GM19239 (cell line): ENCODE measurements around the gene NEFH.
"Not testable (repeated sequence)": the region's sequence is repeated elsewhere in the genome, so short reads cannot be mapped to it uniquely, and the experiment has no call there.

Experiments
- DNase-seq: peaks from one replicate; pipeline ENCODE4 v3.0.0; 2011; ENCODE audit warnings: low spot score; ENCODE audit not compliant: insufficient read length
- FAIRE-seq: peaks from 2 replicates; lab custom pipeline; 2011; peaks lifted over from hg19 to GRCh38; lab: Jason Lieb, UNC

The NEFH gene, protein sequence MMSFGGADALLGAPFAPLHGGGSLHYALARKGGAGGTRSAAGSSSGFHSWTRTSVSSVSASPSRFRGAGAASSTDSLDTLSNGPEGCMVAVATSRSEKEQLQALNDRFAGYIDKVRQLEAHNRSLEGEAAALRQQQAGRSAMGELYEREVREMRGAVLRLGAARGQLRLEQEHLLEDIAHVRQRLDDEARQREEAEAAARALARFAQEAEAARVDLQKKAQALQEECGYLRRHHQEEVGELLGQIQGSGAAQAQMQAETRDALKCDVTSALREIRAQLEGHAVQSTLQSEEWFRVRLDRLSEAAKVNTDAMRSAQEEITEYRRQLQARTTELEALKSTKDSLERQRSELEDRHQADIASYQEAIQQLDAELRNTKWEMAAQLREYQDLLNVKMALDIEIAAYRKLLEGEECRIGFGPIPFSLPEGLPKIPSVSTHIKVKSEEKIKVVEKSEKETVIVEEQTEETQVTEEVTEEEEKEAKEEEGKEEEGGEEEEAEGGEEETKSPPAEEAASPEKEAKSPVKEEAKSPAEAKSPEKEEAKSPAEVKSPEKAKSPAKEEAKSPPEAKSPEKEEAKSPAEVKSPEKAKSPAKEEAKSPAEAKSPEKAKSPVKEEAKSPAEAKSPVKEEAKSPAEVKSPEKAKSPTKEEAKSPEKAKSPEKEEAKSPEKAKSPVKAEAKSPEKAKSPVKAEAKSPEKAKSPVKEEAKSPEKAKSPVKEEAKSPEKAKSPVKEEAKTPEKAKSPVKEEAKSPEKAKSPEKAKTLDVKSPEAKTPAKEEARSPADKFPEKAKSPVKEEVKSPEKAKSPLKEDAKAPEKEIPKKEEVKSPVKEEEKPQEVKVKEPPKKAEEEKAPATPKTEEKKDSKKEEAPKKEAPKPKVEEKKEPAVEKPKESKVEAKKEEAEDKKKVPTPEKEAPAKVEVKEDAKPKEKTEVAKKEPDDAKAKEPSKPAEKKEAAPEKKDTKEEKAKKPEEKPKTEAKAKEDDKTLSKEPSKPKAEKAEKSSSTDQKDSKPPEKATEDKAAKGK

DNA sequence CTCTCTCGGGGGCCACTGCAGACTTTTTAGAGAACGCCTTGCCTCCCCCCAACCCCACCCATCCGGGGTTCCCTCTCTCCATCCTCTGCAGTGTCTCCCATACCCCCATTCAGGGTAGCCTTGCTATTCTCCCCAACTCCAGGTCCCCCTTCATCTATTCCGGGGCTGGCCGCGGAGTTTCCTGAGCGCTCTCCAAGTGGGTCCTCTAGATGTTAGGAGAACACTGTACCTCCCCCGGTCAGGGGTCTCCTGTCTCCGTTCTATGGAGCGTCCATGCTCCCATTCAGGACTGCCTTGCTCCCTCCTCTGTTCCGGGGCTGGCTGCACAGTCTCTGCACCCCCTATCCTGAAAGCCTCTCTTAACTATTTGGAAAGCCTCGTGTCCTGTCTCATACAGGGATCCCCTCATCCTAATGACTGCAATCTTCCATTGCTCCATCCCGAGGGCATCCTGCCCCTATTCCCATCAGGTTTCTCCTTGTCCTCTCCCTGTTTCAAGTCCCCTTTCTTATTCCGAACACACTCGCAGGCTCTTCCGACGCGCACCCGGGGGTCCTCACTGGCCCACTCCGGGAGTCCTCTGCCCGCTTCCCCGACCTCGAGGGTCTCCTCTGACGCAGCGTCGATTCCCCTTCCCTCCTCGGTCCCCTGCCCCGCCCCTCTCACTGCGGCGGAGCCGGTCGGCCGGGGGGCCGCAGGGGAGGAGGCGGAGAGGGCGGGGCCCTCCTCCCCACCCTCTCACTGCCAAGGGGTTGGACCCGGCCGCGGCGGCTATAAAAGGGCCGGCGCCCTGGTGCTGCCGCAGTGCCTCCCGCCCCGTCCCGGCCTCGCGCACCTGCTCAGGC lies at the start of gene NEFH:
NEFH (plus strand) TSS at position 802 of the 845 bp plus-strand sequence. CDS start 45 bp downstream, outside the sequence.
- DNase-seq, result no peak
- FAIRE-seq, result no peak

DNA sequence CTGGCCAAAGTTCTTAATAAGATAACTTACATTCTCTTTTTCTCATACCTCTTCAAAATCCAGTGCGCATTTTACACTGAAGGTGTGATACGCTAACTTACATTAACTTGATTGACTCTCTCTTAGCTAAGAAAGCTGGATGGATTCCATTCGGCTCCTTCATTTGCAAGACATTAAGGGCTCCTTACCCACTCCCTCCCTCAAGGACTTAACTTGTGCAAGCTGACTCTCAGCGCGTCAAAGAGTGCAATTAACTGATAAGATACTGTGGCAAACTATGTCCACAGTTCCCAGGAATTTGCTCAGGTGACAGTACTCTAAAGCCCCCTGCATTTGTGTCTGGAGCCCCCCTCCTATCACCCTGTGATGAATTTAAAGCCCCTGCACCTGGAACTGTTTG lies 48.0 kb upstream of the NEFH start:
- FAIRE-seq, result no peak
- DNase-seq, result no peak

DNA sequence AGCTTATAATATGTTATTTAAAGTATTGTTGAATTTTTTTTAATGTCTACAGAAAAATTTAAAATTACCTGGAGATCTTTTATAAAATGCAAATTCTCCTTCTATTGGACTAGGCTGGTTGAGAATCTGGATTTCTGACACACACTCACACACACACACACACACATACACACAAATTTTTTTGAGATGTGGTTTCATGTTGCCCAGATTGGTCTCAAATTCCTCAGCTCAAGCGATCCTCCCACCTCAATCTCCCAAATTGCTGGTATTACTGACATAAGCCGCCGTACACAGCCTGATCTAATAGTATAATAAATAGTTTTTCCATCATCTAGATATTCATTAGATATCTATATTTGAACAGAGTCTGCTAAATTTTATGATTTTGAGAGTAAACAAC lies 46.2 kb upstream of the NEFH start:
- DNase-seq, result no peak
- FAIRE-seq, result no peak

DNA sequence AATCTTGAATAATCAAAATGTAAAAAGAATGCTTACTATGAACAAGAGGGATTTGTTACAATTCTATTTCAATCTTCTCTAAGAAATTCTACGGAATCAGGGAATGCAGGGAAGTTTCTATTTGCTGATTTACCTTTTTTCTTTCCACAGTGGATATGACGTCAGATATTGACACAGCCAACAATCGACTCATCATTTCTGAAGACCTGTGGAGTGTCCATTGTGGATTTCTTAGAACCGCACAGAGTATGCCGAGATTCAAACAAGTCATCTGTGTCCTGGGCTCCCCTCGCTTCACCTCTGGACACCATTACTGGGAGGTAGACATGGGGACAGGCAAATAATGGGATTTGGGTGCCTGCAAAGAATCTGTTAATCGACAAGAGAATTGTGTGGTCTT lies 45.7 kb upstream of the NEFH start:
- DNase-seq, result no peak
- no peak for FAIRE-seq

DNA sequence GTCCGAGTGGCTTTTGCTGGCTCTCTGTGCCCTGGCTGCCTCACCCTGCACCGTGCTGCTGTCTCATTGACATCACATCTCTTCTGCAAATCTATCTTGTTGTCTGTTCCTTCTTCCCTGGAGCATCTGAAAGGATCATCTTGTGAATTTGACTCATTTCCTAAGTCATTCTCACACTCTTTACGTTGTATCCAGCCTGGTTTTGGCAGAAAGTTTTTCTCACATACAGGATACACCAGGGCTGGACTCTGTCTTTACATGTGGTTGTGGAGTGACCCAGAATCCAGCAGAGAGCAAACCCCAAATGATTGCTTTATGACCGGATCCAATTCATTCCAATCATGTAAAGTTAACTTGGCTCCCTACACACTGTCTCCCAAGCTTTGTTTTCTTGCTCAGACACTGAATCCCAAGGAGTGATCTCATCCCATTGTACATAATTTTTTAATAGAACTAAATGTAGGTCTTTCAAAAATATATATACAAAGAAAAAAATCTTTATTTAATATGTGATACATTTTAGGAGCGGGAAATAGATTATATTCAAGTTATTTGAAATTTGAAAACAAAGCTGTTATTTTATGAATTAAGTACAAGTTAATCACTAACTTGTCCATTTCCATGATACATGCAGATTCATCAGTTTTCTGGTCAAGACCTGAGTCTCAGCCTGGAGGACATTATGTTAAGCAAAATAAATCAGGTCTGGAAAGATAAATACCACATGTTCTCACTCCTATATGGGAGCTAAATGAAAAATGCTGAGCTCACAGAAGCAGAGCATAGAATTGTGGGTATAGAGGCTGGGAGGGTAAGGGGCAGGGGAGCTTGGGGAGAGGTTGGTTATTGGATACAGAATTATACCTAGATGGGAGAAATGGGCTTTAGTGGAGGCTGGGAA lies 44.5 kb upstream of the NEFH start:
- DNase-seq (no peak), FAIRE-seq (no peak)

DNA sequence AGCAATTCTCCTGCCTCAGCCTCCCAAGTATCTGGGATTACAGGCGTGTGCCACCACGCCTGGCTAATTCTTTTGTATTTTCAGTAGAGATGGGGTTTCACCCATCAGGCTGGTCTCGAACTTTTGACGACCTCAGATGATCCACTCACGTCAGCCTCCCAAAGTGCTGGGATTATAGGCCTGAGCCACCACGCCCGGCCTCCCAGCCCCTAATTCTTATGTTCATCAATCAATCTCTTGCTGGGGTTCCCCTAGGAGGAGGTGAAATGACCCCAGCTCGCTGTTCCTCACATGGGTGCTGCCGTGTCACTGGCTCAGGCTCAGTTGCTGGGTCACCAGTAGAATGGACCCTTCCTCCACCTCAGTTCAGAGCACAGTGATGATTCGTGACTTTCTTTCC lies 41.7 kb upstream of the NEFH start, which contains the start of gene RFPL1:
RFPL1 (plus strand) TSS at position 301 of the 400 bp plus-strand sequence.
- FAIRE-seq, DNase-seq: not testable (repeated sequence)

DNA sequence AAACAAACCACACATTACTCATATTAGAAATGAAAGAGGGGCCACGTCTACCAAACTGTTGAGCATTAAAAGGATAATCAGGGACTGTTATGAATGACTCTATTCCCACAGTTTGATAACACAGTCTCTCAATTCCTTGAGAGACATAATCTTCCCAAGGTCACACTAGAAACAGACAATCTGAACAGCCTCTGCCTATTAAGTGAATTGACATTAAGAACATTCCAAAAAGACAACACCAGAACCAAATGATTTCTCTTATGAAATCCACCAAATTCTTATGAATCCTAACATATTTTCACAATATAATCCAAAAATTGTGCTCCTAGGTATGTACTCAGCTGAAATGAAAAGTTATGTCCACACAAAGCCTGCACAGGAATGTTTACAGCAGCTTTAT lies 37.0 kb upstream of the NEFH start:
- DNase-seq (no peak), FAIRE-seq (no peak)

DNA sequence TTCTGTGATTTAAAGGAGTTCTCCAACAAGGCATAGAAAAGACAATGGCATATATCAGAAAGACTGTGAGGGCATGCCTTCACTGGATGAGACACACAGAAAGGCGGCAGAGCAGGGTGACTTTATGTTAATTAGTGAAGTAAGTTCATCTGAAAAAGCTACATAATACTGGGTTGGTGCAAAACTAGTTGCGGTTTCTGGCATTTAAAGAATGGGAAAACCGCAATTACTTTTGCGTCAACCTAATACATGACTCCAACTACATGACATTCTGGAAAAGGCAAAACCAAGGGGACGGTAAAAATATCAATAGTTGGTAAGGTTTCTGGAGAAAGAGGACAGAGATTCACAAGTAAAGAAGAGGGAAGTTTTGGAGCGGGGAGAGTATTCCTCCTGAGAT lies 36.6 kb upstream of the NEFH start:
- no peak for DNase-seq
- no peak for FAIRE-seq

DNA sequence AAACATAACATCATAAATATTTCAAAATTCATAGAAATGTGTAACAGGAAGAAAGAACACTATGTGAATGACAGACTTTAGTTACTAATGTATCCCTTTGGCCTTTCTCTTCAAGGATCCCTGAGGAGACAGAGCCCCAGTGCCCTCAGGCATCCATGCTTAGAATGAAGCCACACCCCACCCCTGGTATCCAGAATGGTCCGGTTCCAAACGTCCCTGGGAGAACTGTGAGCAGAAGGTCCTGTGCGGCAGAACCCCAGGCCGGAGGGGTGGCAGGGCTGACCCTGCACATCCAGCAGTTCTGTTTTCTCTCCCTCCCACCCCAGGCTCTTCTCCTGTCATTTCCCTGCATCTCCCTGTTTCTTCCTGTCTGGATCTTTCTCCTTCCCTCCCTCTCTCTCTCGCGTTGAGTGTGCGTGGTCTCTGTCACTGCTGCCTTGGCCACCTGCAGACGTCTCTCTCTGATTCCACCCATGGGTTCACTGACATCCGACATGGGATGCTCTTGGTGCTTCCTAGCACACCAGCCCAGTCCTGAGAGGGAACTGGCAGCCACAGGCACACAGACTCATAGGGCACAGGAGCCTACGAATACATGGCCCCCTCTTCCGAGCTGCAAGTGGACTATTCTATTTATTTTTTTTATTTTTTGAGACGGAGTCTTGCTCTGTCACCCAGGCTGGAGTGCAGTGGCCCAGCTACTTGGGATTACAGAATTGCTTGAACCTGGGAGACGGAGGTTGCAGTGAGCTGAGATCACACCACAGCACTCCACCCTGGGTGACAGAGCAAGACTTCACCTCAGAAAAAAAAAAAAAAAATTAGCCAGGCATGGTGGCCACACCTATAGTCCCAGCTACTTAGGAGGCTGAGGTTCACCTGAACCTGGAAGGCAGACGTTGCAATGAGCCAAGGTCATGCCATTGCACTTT lies 35.9 kb upstream of the NEFH start:
- no peak for FAIRE-seq
- no peak for DNase-seq

DNA sequence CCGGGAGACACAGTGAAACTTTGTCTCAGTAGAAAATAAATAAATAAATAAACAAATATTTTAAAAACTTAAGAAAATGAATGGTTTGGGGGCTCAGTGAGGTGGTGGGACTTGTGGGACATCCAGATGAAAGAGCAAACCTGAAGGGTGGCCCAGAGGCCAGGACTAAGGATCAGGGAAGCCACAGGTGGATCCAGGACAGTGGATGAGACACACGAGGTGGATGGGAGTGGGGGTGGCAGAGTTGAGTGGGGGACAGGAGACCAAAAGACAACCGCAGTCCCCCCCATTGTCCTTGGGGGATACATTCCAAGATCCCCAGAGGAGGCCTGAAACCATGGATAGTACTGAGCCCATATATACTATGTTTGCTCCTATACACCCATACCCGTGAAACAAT lies 34.5 kb upstream of the NEFH start:
- DNase-seq (no peak), FAIRE-seq (no peak)

DNA sequence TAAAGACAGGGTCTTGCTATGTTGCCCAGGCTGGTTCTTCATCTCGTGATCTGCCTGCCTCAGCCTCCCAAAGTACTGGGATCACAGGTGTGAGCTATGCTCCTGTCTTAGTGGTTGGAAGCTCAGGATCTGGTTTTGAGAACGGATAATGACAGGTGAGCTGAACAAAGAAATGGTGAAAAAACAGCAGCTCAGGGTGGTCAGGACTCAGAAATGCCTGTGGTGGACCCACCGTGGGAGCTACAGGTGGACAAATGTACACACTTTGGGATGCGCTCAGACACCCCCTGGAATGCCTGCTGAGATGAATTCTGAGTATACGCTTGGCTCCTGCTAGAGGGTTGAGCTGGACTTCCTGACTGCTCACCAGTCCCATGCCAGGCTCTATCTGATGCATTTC lies 32.1 kb upstream of the NEFH start:
- DNase-seq, result no peak

DNA sequence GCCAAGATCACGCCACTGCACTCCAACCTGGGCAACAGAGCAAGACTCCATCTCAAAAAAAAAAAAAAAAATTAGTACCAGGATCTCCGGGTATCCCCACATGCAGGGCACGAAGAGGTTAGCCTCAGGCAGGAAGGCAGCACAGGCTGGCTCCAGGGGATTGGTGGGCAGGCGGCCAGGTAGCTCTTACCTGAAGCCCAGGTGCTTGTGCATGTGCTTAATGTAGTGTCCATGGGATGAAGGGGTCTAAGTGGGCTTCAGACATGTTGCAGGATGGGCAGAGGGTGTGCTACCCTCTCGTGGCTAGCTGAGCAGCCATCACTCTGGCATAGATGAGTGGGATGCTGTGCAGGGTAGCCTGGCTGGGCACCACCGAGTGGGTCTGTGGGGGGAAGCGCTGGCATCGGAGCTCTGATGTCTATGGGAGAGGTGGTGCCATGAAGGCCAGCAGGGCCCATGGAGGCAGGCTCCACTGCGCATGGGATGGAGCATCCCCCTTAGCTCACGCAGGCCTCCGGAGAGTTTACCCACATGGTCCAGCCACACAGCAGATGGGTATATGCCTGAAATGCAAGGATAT lies 30.6 kb upstream of the NEFH start:
- FAIRE-seq (no peak), DNase-seq (no peak)

More for the DNA sequence above, 32.1 kb upstream of the NEFH start:
- FAIRE-seq, result no peak

DNA sequence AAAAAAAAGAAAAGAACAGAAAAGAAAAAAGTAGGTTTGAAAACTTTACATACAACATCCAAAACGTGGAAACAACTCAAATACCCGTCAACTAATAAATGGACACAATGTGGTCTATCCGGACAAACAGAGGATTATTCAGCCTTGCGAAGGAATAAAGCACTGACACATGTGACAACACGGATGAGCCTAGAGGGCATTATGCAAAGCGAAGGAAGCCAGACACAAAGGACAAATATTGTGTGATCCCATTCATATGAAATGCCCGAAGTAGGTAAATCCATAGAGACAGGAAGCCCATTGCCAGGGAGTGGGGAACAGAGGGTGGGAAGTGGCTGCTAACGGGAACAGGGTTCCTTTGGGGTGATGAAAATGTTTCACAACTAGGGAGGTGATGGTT lies 29.8 kb upstream of the NEFH start:
- DNase-seq, result no peak
- FAIRE-seq, result no peak

DNA sequence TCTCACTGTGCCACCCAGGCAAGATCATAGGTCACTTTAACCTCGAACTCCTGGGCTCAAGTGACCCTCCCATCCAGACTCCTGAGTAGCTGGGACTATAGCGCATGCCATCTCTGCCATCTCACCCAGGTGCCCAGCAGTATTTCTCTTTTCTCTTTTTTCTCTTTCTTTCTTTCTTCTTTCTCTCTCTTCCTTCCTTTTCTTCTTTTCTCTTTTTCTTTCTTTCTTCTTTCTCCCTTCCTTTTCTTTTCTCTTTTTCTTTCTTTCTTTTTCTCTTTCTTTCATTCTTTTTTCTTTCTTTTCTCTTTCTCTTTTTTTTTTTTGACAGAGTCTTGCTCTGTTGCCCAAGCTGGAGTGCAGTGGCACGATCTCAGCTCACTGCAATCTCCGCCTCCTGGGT lies 28.2 kb upstream of the NEFH start:
- FAIRE-seq (no peak), DNase-seq (no peak)

DNA sequence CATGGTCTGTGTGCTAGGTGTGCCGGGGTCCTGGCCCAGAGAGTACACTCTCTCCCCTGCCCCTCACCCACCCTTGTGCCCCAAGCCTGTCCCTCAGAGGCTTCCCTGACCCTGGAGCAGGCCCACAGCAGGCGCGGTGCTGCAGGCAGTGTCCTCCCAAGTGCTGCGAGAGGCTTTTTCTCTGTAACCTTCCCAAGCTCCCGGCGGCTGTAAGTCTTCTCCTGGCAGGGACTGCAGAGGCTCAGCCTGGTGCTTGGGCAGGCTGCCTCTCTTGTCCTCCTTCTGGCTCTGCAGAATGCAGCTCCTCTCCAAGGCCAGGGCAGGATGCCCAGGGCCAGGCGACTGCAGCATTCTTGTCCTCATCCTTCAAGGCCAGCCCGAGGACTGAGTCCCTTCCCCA lies 25.7 kb upstream of the NEFH start:
- FAIRE-seq, result no peak
- DNase-seq, result no peak

DNA sequence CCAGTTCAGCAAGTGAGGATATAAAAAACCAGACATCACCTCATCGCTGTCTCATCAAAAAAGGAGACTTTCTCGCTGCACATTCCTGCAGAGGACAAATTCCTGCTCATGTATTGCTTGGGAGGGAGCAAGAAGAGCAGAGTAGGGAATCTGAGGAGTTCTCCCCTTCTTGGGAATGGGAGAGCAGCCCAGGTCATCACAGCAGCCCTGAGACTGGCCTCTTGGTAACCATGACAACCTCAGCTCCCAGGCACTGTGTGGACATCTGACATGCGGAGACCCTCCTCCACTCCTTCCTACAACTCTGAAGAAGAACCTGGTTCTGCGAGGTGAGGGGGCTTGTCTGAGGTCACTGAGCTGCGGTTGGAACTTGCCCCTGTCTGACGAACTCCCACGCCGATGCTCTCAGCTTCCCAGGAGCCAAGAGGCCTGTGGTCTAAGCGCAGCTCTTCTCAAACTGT lies 23.8 kb upstream of the NEFH start:
- DNase-seq (no peak), FAIRE-seq (no peak)

DNA sequence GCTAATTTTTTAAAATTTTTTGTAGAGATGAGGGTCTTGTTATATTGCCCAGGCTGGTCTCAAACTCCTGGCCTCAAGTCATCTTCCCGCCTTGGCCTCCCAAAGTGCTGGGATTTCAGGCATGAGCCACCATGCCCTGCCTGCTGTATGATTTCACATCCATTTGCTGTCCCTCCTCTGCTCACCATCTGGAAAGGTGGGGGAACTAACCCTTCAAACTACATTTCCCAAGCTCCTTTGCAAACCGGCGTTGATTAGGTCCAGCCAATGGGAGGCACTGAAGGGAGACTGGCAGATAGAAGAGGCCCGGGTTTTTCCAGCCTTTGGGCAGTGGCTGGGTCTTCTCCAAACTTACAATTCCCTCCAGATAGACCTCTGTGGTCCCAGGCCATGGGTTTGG lies 22.3 kb upstream of the NEFH start:
- FAIRE-seq (peak; percentile 79), DNase-seq (peak; percentile 75)

DNA sequence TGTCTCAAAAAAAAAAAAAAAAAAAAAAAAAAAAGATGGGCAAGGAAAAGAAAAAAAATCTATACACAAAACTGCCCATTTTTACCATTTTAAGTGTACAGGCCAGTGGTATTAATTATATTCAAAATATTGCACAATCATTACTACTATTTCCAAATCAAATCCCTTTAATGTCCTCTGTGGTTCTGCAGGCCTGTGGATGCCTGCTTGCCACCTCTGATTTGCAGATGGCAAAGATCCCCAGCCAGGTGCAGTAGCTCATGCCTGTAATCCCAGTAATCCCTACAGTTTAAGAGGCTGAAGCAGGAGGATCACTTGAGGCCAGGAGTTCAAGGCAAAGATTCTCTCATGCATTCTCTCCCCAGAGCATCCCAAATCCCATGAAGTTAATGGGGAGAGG lies 21.5 kb upstream of the NEFH start:
- FAIRE-seq (no peak), DNase-seq (no peak)
